HCT116 (cell line): Measurements from ENCODE around the gene RAP1A. TPM values are rescaled to one million over a fixed set of nuclear protein-coding genes. Genes with fewer than 3 reads are reported as not detected.

Experiments
- ATAC-seq: fragments of 200-7000 bp; cut with Tn5 transposase; 2 replicates; pipeline ENCODE4 v1.9.1; 2020; ENCODE audit warnings: mild to moderate bottlenecking, moderate library complexity
- BruUV-seq: library from RNA; stranded (reverse); fragments of 400-500 nt; replicated peaks from 2 replicates; lab custom pipeline; 2021; lab: Mats Ljungman, UMichigan
- CTCF ChIA-PET: fragments of 300-600 bp; sonication (Branson Sonifier 250); formaldehyde crosslinking; loops from one replicate; lab custom pipeline; 2021; ENCODE audit warnings: antibody characterized with exemption; lab: Charles Lee
- POLR2A ChIA-PET: fragments of 300-600, 350-600 bp; sonication (Branson Sonifier 250); formaldehyde crosslinking; loops from one replicate; lab custom pipeline; 2021; ENCODE audit warnings: antibody characterized with exemption; lab: Charles Lee
- RAD21 ChIA-PET, 2 experiments: fragments of 300-600 bp; sonication (Branson Sonifier 250); formaldehyde crosslinking; loops; one replicate each; lab custom pipeline; 2023; ENCODE audit warnings: low total read pairs in 2 of 2; ENCODE audit not compliant: uncharacterized antibody in 2 of 2, unreplicated experiment in 2 of 2, low non-redundant PET in 1 of 2; lab: Charles Lee
- DNase-seq: peaks from one replicate; pipeline ENCODE4 v3.0.0-alpha.2; 2010; ENCODE audit warnings: low read depth, low spot score
- H2AFZ ChIP-seq: fragments of 200-600 bp; shearing (Covaris generic), sonication (generic); 2 replicates; pipeline ENCODE4 v1.6.1; 2017; ENCODE audit warnings: low read depth, mixed run types, mixed read lengths, antibody characterized with exemption, low read length; ENCODE audit not compliant: poor library complexity, severe bottlenecking
- H3K27ac ChIP-seq: 2 replicates; pipeline ENCODE4 v1.5.1; 2012; ENCODE audit warnings: low read depth, low read length
- H3K27me3 ChIP-seq: fragments of 200-600 bp; sonication (generic); 2 replicates; pipeline ENCODE4 v1.6.1; 2016; ENCODE audit warnings: mixed run types, low read length, mixed read lengths; ENCODE audit not compliant: insufficient read depth
- H3K36me3 ChIP-seq, 2 experiments: fragments of 200-500 bp in 1 of 2; fragments of 200-600 bp in 1 of 2; sonication (Bioruptor generic) in 1 of 2; sonication (generic) in 1 of 2; 2 replicates each; pipeline versions ENCODE4 v1.5.1 to v1.6.1; 2014 to 2016; ENCODE audit warnings: low read length in 2 of 2, inconsistent platforms in 1 of 2, mixed read lengths in 1 of 2, mixed run types in 1 of 2; ENCODE audit not compliant: insufficient read depth in 2 of 2, control insufficient read depth in 1 of 2
- H3K4me1 ChIP-seq, 2 experiments: fragments of 200-600 bp in 1 of 2; sonication (generic) in 1 of 2; 2 replicates each; pipeline versions ENCODE4 v1.5.1 to v1.6.1; 2012 to 2017; ENCODE audit warnings: low read length in 2 of 2, inconsistent platforms in 1 of 2, mild to moderate bottlenecking in 1 of 2, mixed read lengths in 1 of 2, mixed run types in 1 of 2, moderate library complexity in 1 of 2; ENCODE audit not compliant: insufficient read depth in 2 of 2, control insufficient read depth in 1 of 2
- H3K4me2 ChIP-seq: fragments of 200-600 bp; sonication (generic); 2 replicates; pipeline ENCODE4 v1.6.1; 2017; ENCODE audit warnings: mixed run types, low read length, mixed read lengths
- H3K4me3 ChIP-seq, 2 experiments: fragments of 200-600 bp in 1 of 2; sonication (generic) in 1 of 2; replicated peaks in 1 of 2; 2 replicates each; pipeline ENCODE4 v1.5.1; 2011 to 2016; ENCODE audit warnings: low read length in 2 of 2, control low read depth in 1 of 2, low read depth in 1 of 2, mild to moderate bottlenecking in 1 of 2, mixed read lengths in 1 of 2, mixed run types in 1 of 2
- H3K79me2 ChIP-seq: fragments of 200-600 bp; sonication (generic); 2 replicates; pipeline ENCODE4 v1.6.1; 2017; ENCODE audit warnings: mild to moderate bottlenecking, mixed run types, low read length, moderate library complexity, mixed read lengths; ENCODE audit not compliant: insufficient read depth
- H3K9ac ChIP-seq: fragments of 200-600 bp; sonication (generic); 2 replicates; pipeline ENCODE4 v1.6.1; 2016; ENCODE audit warnings: low read length, mixed read lengths
- H3K9me2 ChIP-seq: fragments of 200-600 bp; sonication (generic), shearing (Covaris generic); 2 replicates; pipeline ENCODE4 v1.6.1; 2017; ENCODE audit warnings: mixed run types, mild to moderate bottlenecking, moderate library complexity; ENCODE audit not compliant: insufficient read depth
- H3K9me3 ChIP-seq, 2 experiments: fragments of 200-500 bp in 1 of 2; fragments of 200-600 bp in 1 of 2; sonication (Bioruptor generic) in 1 of 2; sonication (generic) in 1 of 2; 2 replicates each; pipeline ENCODE4 v1.6.1; 2014 to 2017; ENCODE audit warnings: low read length in 2 of 2, mixed read lengths in 2 of 2, inconsistent platforms in 1 of 2, low read depth in 1 of 2, mild to moderate bottlenecking in 1 of 2, mixed run types in 1 of 2, moderate library complexity in 1 of 2; ENCODE audit not compliant: control insufficient read depth in 1 of 2, insufficient read depth in 1 of 2
- H4K20me1 ChIP-seq: fragments of 200-600 bp; sonication (generic), shearing (Covaris generic); 2 replicates; pipeline ENCODE4 v1.6.1; 2017; ENCODE audit warnings: mixed run types, mild to moderate bottlenecking, moderate library complexity; ENCODE audit not compliant: insufficient read depth
- ATF3 ChIP-seq: IDR thresholded peaks from 2 replicates; pipeline ENCODE4 v1.6.1; 2012
- EGR1 ChIP-seq: IDR thresholded peaks from 2 replicates; pipeline ENCODE4 v1.6.1; 2012; ENCODE audit warnings: low read depth
- ELF1 ChIP-seq: IDR thresholded peaks from 2 replicates; pipeline ENCODE4 v1.6.1; 2012; ENCODE audit warnings: low read depth, borderline replicate concordance
- FOSL1 ChIP-seq: IDR thresholded peaks from 2 replicates; pipeline ENCODE4 v1.6.1; 2012; ENCODE audit warnings: low read depth
- POLR2AphosphoS5 ChIP-seq: IDR thresholded peaks from 2 replicates; pipeline ENCODE4 v1.6.1; 2011; ENCODE audit warnings: mild to moderate bottlenecking, low read depth, low read length, moderate library complexity
- REST ChIP-seq: IDR thresholded peaks from 2 replicates; pipeline ENCODE4 v1.6.1; 2012; ENCODE audit warnings: low read depth
- SIN3A ChIP-seq: IDR thresholded peaks from 2 replicates; pipeline ENCODE4 v1.6.1; 2012; ENCODE audit warnings: low read depth
- SRF ChIP-seq: IDR thresholded peaks from 2 replicates; pipeline ENCODE4 v1.6.1; 2012; ENCODE audit warnings: low read depth
- YY1 ChIP-seq: IDR thresholded peaks from 2 replicates; pipeline ENCODE4 v1.6.1; 2011; ENCODE audit warnings: low read length, low read depth, moderate library complexity, mild to moderate bottlenecking; ENCODE audit not compliant: insufficient replicate concordance; ENCODE audit errors: extremely low read depth
- ZNF274 ChIP-seq: fragments of 200-500 bp; sonication (Bioruptor generic); IDR thresholded peaks from 2 replicates; pipeline ENCODE4 v1.6.1; 2014; ENCODE audit warnings: mild to moderate bottlenecking, low read depth, low read length, inconsistent platforms
- intact Hi-C: fragments of 100-400 bp; cut with micrococcal nuclease; formaldehyde crosslinking; loops from 2 replicates; pipeline ENCODE4 v1.10.0; 2022
- total RNA-seq: library from RNA; stranded (reverse); gene quantifications from one replicate; pipeline ENCODE4 v1.2.1, GENCODE V29; 2021; ENCODE audit not compliant: unreplicated experiment
- TF ChIP-seq, protein P1 (sequence below): IDR thresholded peaks from 2 replicates; pipeline ENCODE4 v1.6.1; 2011; ENCODE audit warnings: mild to moderate bottlenecking, low read length, moderate library complexity; ENCODE audit not compliant: insufficient replicate concordance; ENCODE audit errors: extremely low read depth

Gene RAP1A
- total RNA-seq, 1 experiment from 2014 or later: 46.2 TPM

- RAD21 ChIA-PET: interaction anchor here in 1 of 2 experiments (1.2 kb wide), 1 partner anchor 141 kb away, joined by 5 read pairs; no protein-coding TSS in a partner anchor
- Histone ChIP-seq H3K36me3 (no peaks in the 10 kb centered on the region), H3K4me1 (no peaks in the 10 kb centered on the region), H3K27me3 (no peaks in the 10 kb centered on the region), H3K27ac (no peak overlapping the region), H3K9me3 (no peaks in the 10 kb centered on the region), H3K9me2 (no peaks in the 10 kb centered on the region), H2AFZ (no peak overlapping the region), H3K4me2 (no peak overlapping the region), H3K9ac (no peak overlapping the region), H3K79me2 (peaks cover 60% of the 10 kb centered on the region), H4K20me1 (no peaks in the 10 kb centered on the region; the same call in 1 of the 2 replicates), H3K4me3 (no peak overlapping the region)
- DNase-seq (no peak), ATAC-seq (no peak)
- POLR2A ChIA-PET: no interaction called here
- no TSS peak for BruUV-seq
- no peak for TF ChIP-seq YY1
- TF ChIP-seq ELF1: no peak
- TF ChIP-seq SIN3A: no peak
- no peak for TF ChIP-seq FOSL1
- no peak for TF ChIP-seq EGR1
- no peak for TF ChIP-seq ATF3
- no peak for TF ChIP-seq SRF
- CTCF ChIA-PET: interaction anchor here (1.6 kb wide), 1 partner anchor 141 kb away, joined by 5 read pairs; no protein-coding TSS in a partner anchor
- intact Hi-C loops: no loop called here
Measured at GRCh38 chr1:111648806-111649205, 29.2 kb downstream of the RAP1A start.

DNA sequence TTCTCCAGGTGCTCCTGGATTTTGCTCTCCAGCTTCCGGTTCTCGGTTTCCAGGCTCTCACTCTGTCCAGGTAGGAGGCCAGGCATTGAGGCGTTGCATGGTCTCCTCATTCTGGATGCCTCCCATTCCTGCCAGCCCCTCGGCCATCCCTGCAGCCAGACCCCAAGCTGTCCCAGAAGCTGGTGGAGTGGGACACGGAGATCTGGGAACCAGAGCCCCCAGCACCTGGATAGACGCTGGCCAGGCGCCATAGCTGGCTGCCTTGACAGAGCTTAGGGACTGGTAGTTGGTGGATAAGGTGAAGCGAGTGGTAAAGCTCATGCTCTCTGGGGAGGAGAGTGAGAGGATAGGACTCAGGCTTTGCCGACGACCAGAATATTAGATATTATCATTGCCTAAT, 29.6 kb downstream of the RAP1A start:
- H3K4me3 ChIP-seq: no peak overlapping the region
- H2AFZ ChIP-seq: no peak overlapping the region
- no peak overlapping the region for H3K9ac ChIP-seq
- no TSS peak for BruUV-seq
- no peaks in the 10 kb centered on the region for H3K36me3 ChIP-seq
- no peaks in the 10 kb centered on the region for H3K4me1 ChIP-seq
- no peaks in the 10 kb centered on the region for H3K9me2 ChIP-seq
- ATAC-seq (no peak), DNase-seq (no peak)
- H3K79me2 ChIP-seq: peaks cover 57% of the 10 kb centered on the region
- H3K4me2 ChIP-seq: no peak overlapping the region
- ChIA-PET POLR2A (no interaction called here), CTCF (interaction anchor here (1.6 kb wide), 1 partner anchor 141 kb away, joined by 5 read pairs; no protein-coding TSS in a partner anchor), RAD21 (interaction anchor here in 1 of 2 experiments (1.2 kb wide), 1 partner anchor 141 kb away, joined by 5 read pairs; no protein-coding TSS in a partner anchor)
- no peak overlapping the region for H3K27ac ChIP-seq
- H3K9me3 ChIP-seq: no peaks in the 10 kb centered on the region
- no peaks in the 10 kb centered on the region for H3K27me3 ChIP-seq
- intact Hi-C loops: no loop called here
- TF ChIP-seq REST (no peak), POLR2AphosphoS5 (no peak), EGR1 (no peak), ELF1 (no peak), FOSL1 (no peak), ZNF274 (no peak)
- TF ChIP-seq, protein P1, sequence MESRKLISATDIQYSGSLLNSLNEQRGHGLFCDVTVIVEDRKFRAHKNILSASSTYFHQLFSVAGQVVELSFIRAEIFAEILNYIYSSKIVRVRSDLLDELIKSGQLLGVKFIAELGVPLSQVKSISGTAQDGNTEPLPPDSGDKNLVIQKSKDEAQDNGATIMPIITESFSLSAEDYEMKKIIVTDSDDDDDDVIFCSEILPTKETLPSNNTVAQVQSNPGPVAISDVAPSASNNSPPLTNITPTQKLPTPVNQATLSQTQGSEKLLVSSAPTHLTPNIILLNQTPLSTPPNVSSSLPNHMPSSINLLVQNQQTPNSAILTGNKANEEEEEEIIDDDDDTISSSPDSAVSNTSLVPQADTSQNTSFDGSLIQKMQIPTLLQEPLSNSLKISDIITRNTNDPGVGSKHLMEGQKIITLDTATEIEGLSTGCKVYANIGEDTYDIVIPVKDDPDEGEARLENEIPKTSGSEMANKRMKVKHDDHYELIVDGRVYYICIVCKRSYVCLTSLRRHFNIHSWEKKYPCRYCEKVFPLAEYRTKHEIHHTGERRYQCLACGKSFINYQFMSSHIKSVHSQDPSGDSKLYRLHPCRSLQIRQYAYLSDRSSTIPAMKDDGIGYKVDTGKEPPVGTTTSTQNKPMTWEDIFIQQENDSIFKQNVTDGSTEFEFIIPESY: no peak
- H4K20me1 ChIP-seq: no peaks in the 10 kb centered on the region; the same call in 1 of the 2 replicates
